GM19467 (cell line): Measurements from ENCODE around the gene PEX10.

Experiments
- ATAC-seq: cut with Tn5 transposase; IDR thresholded peaks from one replicate; pipeline ENCODE4 v1.9.1; 2021; ENCODE audit warnings: mild to moderate bottlenecking, moderate library complexity; ENCODE audit not compliant: unreplicated experiment

Gene PEX10

GRCh38 chr1:2406451-2407041, 5.8 kb downstream of the PEX10 start:
- ATAC-seq: no peak

- no peak for ATAC-seq
These were observed 6.6 kb downstream of the PEX10 start for GRCh38 chr1:2405588-2406295.

- ATAC-seq: no peak
These were observed 7.4 kb downstream of the PEX10 start for GRCh38 chr1:2404890-2405511.

- no peak for ATAC-seq
These were observed 8.0 kb downstream of the PEX10 start for GRCh38 chr1:2404142-2404889.

GRCh38 chr1:2403273-2403672, 9.1 kb downstream of the PEX10 start:
- no peak for ATAC-seq

GRCh38 chr1:2402420-2402819, 9.9 kb downstream of the PEX10 start:
- ATAC-seq: no peak

- ATAC-seq: no peak
These were observed 11.3 kb downstream of the PEX10 start for GRCh38 chr1:2400950-2401649.

- no peak for ATAC-seq
These were observed 11.8 kb downstream of the PEX10 start for GRCh38 chr1:2400576-2400909.

GRCh38 chr1:2399890-2400575, 12.3 kb downstream of the PEX10 start:
- ATAC-seq: no peak

GRCh38 chr1:2398871-2399270, 13.5 kb downstream of the PEX10 start:
- no peak for ATAC-seq

GRCh38 chr1:2397007-2397679, 15.2 kb downstream of the PEX10 start:
- ATAC-seq: no peak

GRCh38 chr1:2396476-2396875, 15.9 kb downstream of the PEX10 start:
- no peak for ATAC-seq

- ATAC-seq: no peak
These were observed 16.3 kb downstream of the PEX10 start for GRCh38 chr1:2396059-2396458.

GRCh38 chr1:2395245-2395644, 17.1 kb downstream of the PEX10 start:
- ATAC-seq: no peak

GRCh38 chr1:2394761-2395160, 17.6 kb downstream of the PEX10 start:
- no peak for ATAC-seq

- ATAC-seq: no peak
These were observed 18.1 kb downstream of the PEX10 start for GRCh38 chr1:2394220-2394619.

GRCh38 chr1:2393471-2393877, 18.9 kb downstream of the PEX10 start:
- ATAC-seq: no peak

- ATAC-seq: no peak
These were observed 19.7 kb downstream of the PEX10 start for GRCh38 chr1:2392686-2393085.

GRCh38 chr1:2391931-2392509, 20.3 kb downstream of the PEX10 start:
- ATAC-seq: no peak
